ENCODE measurements around the gene KIF18B.

KIF18B gene

GRCh38 chr17:44947461-44948314, at the start of gene KIF18B:
KIF18B (minus strand) TSS chr17:44947773; CDS start chr17:44936344, 11,429 bp downstream.
- DNase-seq, result peak; percentile 81 to 85

- DNase-seq, result no peak
Measured at GRCh38 chr17:44996304-44996703, 48.7 kb upstream of the KIF18B start.

- DNase-seq, result no peak
Measured at GRCh38 chr17:44995436-44996001, 47.9 kb upstream of the KIF18B start.

- no peak for DNase-seq
Measured at GRCh38 chr17:44992242-44992939, 44.8 kb upstream of the KIF18B start.

GRCh38 chr17:44990994-44991393, 43.4 kb upstream of the KIF18B start:
- no peak for DNase-seq

- no peak for DNase-seq
Measured at GRCh38 chr17:44989552-44990138, 42.1 kb upstream of the KIF18B start.

GRCh38 chr17:44988044-44988942, 40.7 kb upstream of the KIF18B start:
- DNase-seq, result no peak

GRCh38 chr17:44983563-44983962, 36.0 kb upstream of the KIF18B start:
- DNase-seq, result no peak

GRCh38 chr17:44982113-44982702, 34.6 kb upstream of the KIF18B start:
- no peak for DNase-seq

- no peak for DNase-seq
Measured at GRCh38 chr17:44981221-44981968, 33.8 kb upstream of the KIF18B start.

- DNase-seq, result no peak
Measured at GRCh38 chr17:44979426-44979995, 31.9 kb upstream of the KIF18B start.

- DNase-seq, result no peak
Measured at GRCh38 chr17:44978807-44979206, 31.2 kb upstream of the KIF18B start.

GRCh38 chr17:44977814-44978550, 30.4 kb upstream of the KIF18B start:
- no peak for DNase-seq

- DNase-seq, result no peak
Measured at GRCh38 chr17:44977065-44977464, 29.5 kb upstream of the KIF18B start.

- DNase-seq, result no peak
Measured at GRCh38 chr17:44976206-44976605, 28.6 kb upstream of the KIF18B start.

GRCh38 chr17:44972953-44973352, 25.4 kb upstream of the KIF18B start:
- no peak for DNase-seq

GRCh38 chr17:44971776-44972483, 24.4 kb upstream of the KIF18B start:
- peak; percentile 41 to 75 for DNase-seq

GRCh38 chr17:44970136-44970741, 22.7 kb upstream of the KIF18B start:
- peak in 1 of 2 experiments; percentile 5 for DNase-seq
